K562 (cell line): Measurements from ENCODE around the gene LMOD1.

Experiments
- CHD2 ChIP-seq: IDR thresholded peaks from 2 replicates; pipeline ENCODE4 v1.6.1; 2011; ENCODE audit warnings: low read depth, low read length
- CTCF ChIP-seq, 3 experiments: IDR thresholded peaks in 2 of 3; conservative IDR thresholded peaks in 1 of 3; 2 replicates each; pipeline ENCODE4 v1.5.1; 2011 to 2012; ENCODE audit warnings: low read length in 3 of 3, mild to moderate bottlenecking in 3 of 3, control low read depth in 2 of 3, improper control_type of control experiment in 1 of 3, inconsistent platforms in 1 of 3, low read depth in 1 of 3, mixed read lengths in 1 of 3, moderate library complexity in 1 of 3; ENCODE audit not compliant: insufficient read depth in 2 of 3
- EP300 ChIP-seq: IDR thresholded peaks from 2 replicates; pipeline ENCODE4 v1.6.1; 2012; ENCODE audit warnings: low read length, improper control_type of control experiment
- HDAC2 ChIP-seq: fragments of 450-650 bp; IDR thresholded peaks from 2 replicates; pipeline ENCODE4 v1.6.1; 2016; ENCODE audit warnings: mild to moderate bottlenecking
- NFRKB ChIP-seq: fragments of 450-650 bp; IDR thresholded peaks from 2 replicates; pipeline ENCODE4 v1.6.1; 2016; ENCODE audit warnings: low read depth
- TGIF2 ChIP-seq: sonication (generic); formaldehyde crosslinking; IDR thresholded peaks from 2 replicates; pipeline ENCODE4 v1.8.1; 2022; ENCODE audit warnings: mild to moderate bottlenecking, missing genetic modification reagents, moderate library complexity
- ZNF280A ChIP-seq: fragments of 450-650 bp; IDR thresholded peaks from 2 replicates; pipeline ENCODE4 v1.6.1; 2018; ENCODE audit warnings: mild to moderate bottlenecking, low read depth; ENCODE audit not compliant: partially characterized antibody

- TF ChIP-seq ZNF280A (no peak), CTCF (IDR thresholded peaks at IDR 0.05 in 2 of 3, conservative IDR thresholded peaks at IDR 0.05 in 1 of 3; ENCODE audit: insufficient read depth in 2 of 3, low read depth in 1 of 3, low read length in 3 of 3) (no peak), HDAC2 (no peak), NFRKB (no peak), TGIF2 (CRISPR knock-in tag) (no peak), EP300 (no peak), CHD2 (no peak)
Measured at GRCh38 chr1:201890806-201891450, 55.4 kb downstream of the LMOD1 start.
